K562 (cell line): Measurements from ENCODE around the gene AIFM3. TPM values are rescaled to one million over a fixed set of nuclear protein-coding genes. Genes with fewer than 3 reads are reported as not detected.

ENCODE experiments used
- ARID4B ChIP-seq: sonication (generic); formaldehyde crosslinking; IDR thresholded peaks from 2 replicates; pipeline ENCODE4 v1.8.0; 2022; ENCODE audit warnings: mild to moderate bottlenecking, missing genetic modification reagents
- CREB5 ChIP-seq: fragments of 250-450 bp; sonication (Bioruptor Pico); IDR thresholded peaks from 2 replicates; pipeline ENCODE4 v1.5.0; 2020; ENCODE audit warnings: mild to moderate bottlenecking
- GATA2 ChIP-seq: sonication (generic); formaldehyde crosslinking; IDR thresholded peaks from 2 replicates; pipeline ENCODE4 v1.4.0; 2020; ENCODE audit warnings: mild to moderate bottlenecking, missing genetic modification reagents
- GTF2B ChIP-seq: IDR thresholded peaks from 2 replicates; pipeline ENCODE4 v1.6.1; 2011; ENCODE audit not compliant: insufficient read length; ENCODE audit errors: extremely low read depth
- PREB ChIP-seq: sonication (generic); formaldehyde crosslinking; IDR thresholded peaks from 2 replicates; pipeline ENCODE4 v1.8.1; 2023; ENCODE audit warnings: mild to moderate bottlenecking, missing genetic modification reagents
- PTBP1 ChIP-seq: fragments of 200-400 bp; formaldehyde crosslinking; IDR thresholded peaks from 2 replicates; pipeline ENCODE4 v1.6.1; 2017; ENCODE audit warnings: low read depth, low read length
- SLC30A9 ChIP-seq: fragments of 250-450 bp; sonication (Bioruptor Pico); IDR thresholded peaks from 2 replicates; pipeline ENCODE4 v1.8.0; 2022; ENCODE audit warnings: mild to moderate bottlenecking, moderate library complexity
- SMAD4 ChIP-seq: fragments of 250-450 bp; sonication (Bioruptor Pico); conservative IDR thresholded peaks from 2 replicates; pipeline ENCODE4 v1.8.0; 2021; ENCODE audit warnings: inconsistent platforms, mild to moderate bottlenecking, moderate library complexity
- ZNF57 ChIP-seq: fragments of 450-650 bp; formaldehyde crosslinking; IDR thresholded peaks from 2 replicates; pipeline ENCODE4 v1.4.0; 2020; ENCODE audit warnings: mild to moderate bottlenecking, moderate library complexity
- ZNF589 ChIP-seq: fragments of 200-800 bp; sonication (Bioruptor generic); IDR thresholded peaks from 2 replicates; pipeline ENCODE4 v1.6.1; 2016; ENCODE audit warnings: low read depth, missing genetic modification characterization, missing compliant biosample characterization
- polyA plus RNA-seq, 8 experiments: library from polyadenylated mRNA; depleted of rRNA in 4 of 8; stranded (reverse) in 5 of 8; unstranded in 3 of 8; fragments of >200 nt; fragmentation: Nextera tagmentation in 2 of 8; fragmentation: Illumina TruSeq in 1 of 8; extraction: Ambion mirVana in 2 of 8; extraction: Trizol in 1 of 8; gene quantifications; 2 replicates each; pipeline versions ENCODE4 v1.2.1 to v1.2.3, GENCODE V29; 2011 to 2014; ENCODE audit warnings: inconsistent platforms in 1 of 8, missing spikeins in 1 of 8
- total RNA-seq, 7 experiments: library from RNA; depleted of rRNA in 6 of 7; stranded (reverse); fragments of >200 nt in 6 of 7; fragmentation: Illumina TruSeq in 2 of 7; extraction: Trizol in 2 of 7; gene quantifications; 2 replicates each; pipeline versions ENCODE4 v1.2.1 to v1.2.3, GENCODE V29; 2011 to 2021; ENCODE audit warnings: low replicate concordance in 1 of 7
- TF ChIP-seq, protein P1 (sequence below): sonication (generic); formaldehyde crosslinking; IDR thresholded peaks from 2 replicates; pipeline ENCODE4 v1.8.0; 2023; ENCODE audit warnings: mild to moderate bottlenecking, missing genetic modification reagents
- TF ChIP-seq, protein P2 (sequence below): sonication (generic); formaldehyde crosslinking; IDR thresholded peaks from 2 replicates; pipeline ENCODE4 v1.9.0; 2022; ENCODE audit warnings: mild to moderate bottlenecking, missing genetic modification reagents
- TF ChIP-seq, protein P3 (sequence below), 2 experiments: fragments of 450-650 bp; IDR thresholded peaks; 2 replicates each; pipeline ENCODE4 v1.6.1; 2016

AIFM3 gene
- total and polyA plus RNA-seq, 9 of the 15 experiments (the other 6 are each of a cell fraction or from before 2014, with no cell fraction given): 0.03 to 0.20 (median 0.07) TPM; not detected in 1

GRCh38 chr22:20965104-20965887 lies 1.8 kb upstream of the AIFM3 start (continued):
- TF ChIP-seq GTF2B (no peak), SMAD4 (CRISPR knock-in tag) (no peak), CREB5 (CRISPR knock-in tag) (no peak), PREB (CRISPR knock-in tag) (no peak), SLC30A9 (CRISPR knock-in tag) (no peak), ZNF57 (CRISPR knock-in tag) (no peak), ZNF589 (CRISPR knock-in tag) (no peak), GATA2 (CRISPR knock-in tag) (no peak), PTBP1 (no peak), ARID4B (CRISPR knock-in tag) (no peak)
- TF ChIP-seq, protein P1, sequence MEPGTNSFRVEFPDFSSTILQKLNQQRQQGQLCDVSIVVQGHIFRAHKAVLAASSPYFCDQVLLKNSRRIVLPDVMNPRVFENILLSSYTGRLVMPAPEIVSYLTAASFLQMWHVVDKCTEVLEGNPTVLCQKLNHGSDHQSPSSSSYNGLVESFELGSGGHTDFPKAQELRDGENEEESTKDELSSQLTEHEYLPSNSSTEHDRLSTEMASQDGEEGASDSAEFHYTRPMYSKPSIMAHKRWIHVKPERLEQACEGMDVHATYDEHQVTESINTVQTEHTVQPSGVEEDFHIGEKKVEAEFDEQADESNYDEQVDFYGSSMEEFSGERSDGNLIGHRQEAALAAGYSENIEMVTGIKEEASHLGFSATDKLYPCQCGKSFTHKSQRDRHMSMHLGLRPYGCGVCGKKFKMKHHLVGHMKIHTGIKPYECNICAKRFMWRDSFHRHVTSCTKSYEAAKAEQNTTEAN: no peak
- TF ChIP-seq, protein P2, sequence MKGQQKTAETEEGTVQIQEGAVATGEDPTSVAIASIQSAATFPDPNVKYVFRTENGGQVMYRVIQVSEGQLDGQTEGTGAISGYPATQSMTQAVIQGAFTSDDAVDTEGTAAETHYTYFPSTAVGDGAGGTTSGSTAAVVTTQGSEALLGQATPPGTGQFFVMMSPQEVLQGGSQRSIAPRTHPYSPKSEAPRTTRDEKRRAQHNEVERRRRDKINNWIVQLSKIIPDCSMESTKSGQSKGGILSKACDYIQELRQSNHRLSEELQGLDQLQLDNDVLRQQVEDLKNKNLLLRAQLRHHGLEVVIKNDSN (CRISPR knock-in tag): no peak
- TF ChIP-seq, protein P3, sequence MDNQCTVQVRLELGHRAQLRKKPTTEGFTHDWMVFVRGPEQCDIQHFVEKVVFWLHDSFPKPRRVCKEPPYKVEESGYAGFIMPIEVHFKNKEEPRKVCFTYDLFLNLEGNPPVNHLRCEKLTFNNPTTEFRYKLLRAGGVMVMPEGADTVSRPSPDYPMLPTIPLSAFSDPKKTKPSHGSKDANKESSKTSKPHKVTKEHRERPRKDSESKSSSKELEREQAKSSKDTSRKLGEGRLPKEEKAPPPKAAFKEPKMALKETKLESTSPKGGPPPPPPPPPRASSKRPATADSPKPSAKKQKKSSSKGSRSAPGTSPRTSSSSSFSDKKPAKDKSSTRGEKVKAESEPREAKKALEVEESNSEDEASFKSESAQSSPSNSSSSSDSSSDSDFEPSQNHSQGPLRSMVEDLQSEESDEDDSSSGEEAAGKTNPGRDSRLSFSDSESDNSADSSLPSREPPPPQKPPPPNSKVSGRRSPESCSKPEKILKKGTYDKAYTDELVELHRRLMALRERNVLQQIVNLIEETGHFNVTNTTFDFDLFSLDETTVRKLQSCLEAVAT (IDR thresholded peaks at IDR 0.05): no peak
